C4-2B (cell line): ENCODE data around the gene SLCO2A1.

ENCODE experiments used
- H3K27ac ChIP-seq: fragments of 450-650 bp; 2 replicates; pipeline ENCODE4 v1.5.1; 2017
- CTCF ChIP-seq: fragments of 450-650 bp; conservative IDR thresholded peaks from 2 replicates; pipeline ENCODE4 v1.5.1; 2017; ENCODE audit warnings: mild to moderate bottlenecking
- ZFX ChIP-seq: fragments of 450-650 bp; IDR thresholded peaks from 2 replicates; pipeline ENCODE4 v1.6.1; 2017

The SLCO2A1 gene

DNA sequence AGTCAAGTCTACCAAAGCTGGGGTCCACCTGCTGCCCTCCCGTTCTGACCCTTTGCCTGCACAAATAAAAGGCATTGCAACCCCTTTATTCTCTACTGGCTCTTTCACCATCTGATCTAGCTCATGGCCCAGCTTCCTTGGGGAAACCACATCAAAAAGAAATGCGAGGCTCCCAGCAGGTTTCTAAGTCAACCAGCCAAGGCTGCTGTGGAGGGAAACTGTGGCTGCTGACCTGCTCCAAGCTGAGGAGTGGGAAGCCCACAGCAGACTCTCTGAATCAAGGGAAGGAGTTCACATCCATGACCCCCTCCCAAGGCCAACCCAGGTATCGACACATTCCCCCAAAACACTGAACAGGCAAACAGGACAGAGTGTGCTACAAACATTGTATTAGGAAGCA, 25.2 kb upstream of the SLCO2A1 start:
- TF ChIP-seq ZFX: no peak
- no peak for TF ChIP-seq CTCF
- H3K27ac ChIP-seq: no peak overlapping the region

DNA sequence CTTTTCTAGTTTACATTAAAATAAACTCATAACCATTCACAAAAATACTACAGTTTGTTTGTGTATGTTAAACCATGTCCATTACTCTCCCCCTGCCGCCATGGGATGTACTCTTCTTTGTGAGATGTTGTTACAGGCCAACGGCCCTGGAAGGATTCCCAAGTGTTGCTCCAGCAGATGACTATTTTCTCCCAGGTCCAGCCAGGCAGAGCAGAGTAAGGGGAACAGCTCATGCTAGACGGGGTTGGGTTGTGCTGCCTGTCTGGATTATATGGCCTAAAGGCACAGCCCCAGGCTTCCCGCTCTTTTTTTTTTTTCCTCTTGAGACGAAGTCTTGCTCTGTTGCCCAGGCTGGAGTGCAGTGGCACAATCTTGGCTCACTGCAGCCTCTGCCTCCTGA, 24.5 kb upstream of the SLCO2A1 start:
- no peak for TF ChIP-seq ZFX
- TF ChIP-seq CTCF: no peak

GRCh38 chr3:134052370-134052769, 22.6 kb upstream of the SLCO2A1 start:
- no peak overlapping the region for H3K27ac ChIP-seq
- TF ChIP-seq CTCF: no peak
- TF ChIP-seq ZFX: no peak

More for the DNA sequence above, 24.5 kb upstream of the SLCO2A1 start:
- no peak overlapping the region for H3K27ac ChIP-seq

GRCh38 chr3:134049676-134050075, 20.0 kb upstream of the SLCO2A1 start:
- TF ChIP-seq ZFX: no peak
- no peak for TF ChIP-seq CTCF
- H3K27ac ChIP-seq: no peak overlapping the region

DNA sequence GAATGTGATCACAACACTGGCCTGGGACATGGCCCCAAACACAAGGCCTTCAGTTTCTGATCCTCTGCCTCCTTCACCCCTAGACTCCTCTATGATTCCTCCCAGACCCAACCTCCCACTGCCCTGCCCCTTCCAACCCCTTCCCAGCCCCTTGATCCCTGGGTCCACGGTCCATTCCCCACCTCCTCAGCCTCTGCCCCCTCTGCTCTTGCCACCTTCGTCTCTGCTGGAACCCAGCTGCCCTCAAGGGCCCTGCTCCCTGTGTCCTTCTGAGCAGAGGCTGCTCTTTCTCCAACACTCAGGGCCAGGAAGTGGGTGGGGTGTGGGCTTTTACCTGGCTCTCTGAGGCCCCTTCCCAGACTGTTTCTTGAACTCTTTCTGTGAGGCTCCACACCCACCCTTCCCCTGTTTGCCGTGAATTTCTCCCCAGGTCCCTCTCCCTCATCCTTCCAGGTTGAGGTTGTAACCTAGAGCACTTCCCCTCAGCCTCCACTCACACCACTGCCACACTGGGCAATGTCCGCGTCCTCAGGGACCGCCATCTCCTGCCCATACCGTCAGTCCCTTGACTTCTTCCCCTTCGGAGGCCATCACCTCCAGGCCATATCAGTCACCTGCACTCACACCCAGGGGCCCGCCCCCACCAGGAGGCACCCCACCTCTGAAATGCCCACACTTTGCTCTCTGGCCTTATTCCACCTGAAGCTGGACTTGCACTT, 18.7 kb upstream of the SLCO2A1 start:
- no peak for TF ChIP-seq ZFX
- no peak for TF ChIP-seq CTCF

DNA sequence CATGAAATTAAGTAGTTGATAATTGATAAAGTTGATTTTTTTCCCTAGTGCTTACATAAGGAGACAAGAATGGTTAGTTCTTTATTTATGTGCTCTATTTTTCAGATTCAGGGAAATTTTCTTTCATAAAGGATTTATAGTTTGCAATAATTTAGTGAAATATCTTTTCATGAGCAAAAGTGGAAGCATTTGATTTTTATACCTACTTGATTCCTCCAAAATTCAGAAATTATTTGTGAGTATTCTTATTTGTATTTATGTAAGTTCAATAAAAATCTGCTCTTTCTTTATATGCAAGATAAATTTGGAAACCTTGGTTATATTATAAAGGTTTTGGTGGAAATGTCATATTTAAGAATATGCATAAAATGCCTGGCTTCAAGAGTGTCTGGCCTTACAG, 14.7 kb upstream of the SLCO2A1 start:
- no peak overlapping the region for H3K27ac ChIP-seq
- TF ChIP-seq ZFX: no peak
- TF ChIP-seq CTCF: no peak

More for the DNA sequence above, 18.7 kb upstream of the SLCO2A1 start:
- H3K27ac ChIP-seq: no peak overlapping the region

DNA sequence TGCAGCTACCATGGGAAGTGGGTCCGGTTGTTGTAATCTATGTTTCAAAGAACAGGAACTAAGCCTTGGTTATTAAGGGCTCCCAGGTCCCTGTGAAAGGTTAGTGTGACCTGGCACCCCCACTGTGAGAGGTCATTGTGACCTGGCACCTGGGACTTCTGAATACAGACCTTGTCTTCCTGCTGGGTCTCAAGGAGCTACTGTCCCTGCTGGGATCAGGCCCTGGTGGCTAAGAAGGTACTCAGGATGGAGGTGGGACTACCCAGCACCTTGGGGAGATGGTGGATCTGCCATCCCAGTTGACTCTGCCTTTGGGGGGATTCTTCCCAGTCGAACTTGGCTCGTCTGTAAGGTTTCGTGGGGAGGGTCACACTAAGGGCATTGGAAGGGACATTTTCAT, 10.3 kb upstream of the SLCO2A1 start:
- TF ChIP-seq ZFX: no peak
- no peak overlapping the region for H3K27ac ChIP-seq

- H3K27ac ChIP-seq: no peak overlapping the region
- no peak; the same call in 1 of the 2 replicates for TF ChIP-seq CTCF
- TF ChIP-seq ZFX: no peak; the same call in 1 of the 2 replicates
These were observed 9.6 kb upstream of the SLCO2A1 start for GRCh38 chr3:134039161-134039862.
